Stomach (tissue), 4 donors: ENCODE data around the gene OTOP1.

Source experiments
- CTCF ChIP-seq, 7 experiments: fragments of 450-650 bp in 4 of 7; fragments of 200-600 bp in 3 of 7; sonication (generic) in 3 of 7; IDR thresholded peaks; one replicate each; pipeline ENCODE4 v1.5.1; 2016 to 2019; ENCODE audit warnings: antibody characterized with exemption in 7 of 7, control low read depth in 2 of 7, mild to moderate bottlenecking in 1 of 7
- EP300 ChIP-seq: sonication (generic); formaldehyde crosslinking; IDR thresholded peaks from one replicate; pipeline ENCODE4 v1.6.1; 2017; ENCODE audit warnings: antibody characterized with exemption
- POLR2A ChIP-seq, 4 donors: fragments of 450-650 bp; IDR thresholded peaks; one replicate each; pipeline ENCODE4 v1.6.1; 2016; ENCODE audit warnings: antibody characterized with exemption in 4 of 4, control low read depth in 2 of 4, mild to moderate bottlenecking in 1 of 4, moderate library complexity in 1 of 4
- POLR2AphosphoS5 ChIP-seq, 3 donors: sonication (generic); formaldehyde crosslinking; IDR thresholded peaks; one replicate each; pipeline ENCODE4 v1.6.1; 2016; ENCODE audit warnings: antibody characterized with exemption in 3 of 3

DNA sequence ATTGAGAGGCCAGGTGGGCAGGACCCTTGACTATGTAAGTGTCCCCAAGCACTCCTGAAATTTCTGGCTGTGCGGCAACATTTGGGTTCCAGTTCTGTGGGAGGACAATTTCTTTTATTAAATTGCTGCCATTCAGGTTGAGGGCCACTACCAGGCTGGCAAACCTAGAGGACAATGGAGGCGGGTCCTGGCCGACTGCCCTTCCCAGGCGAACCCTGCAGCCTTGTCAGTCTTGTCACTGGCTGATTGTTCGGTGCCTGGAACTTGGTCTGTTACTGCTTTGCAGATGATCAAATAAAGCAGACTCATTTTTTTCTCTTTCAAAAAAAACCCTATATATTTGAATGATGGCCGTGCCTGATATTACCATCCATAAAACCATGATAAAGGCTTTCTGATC, 27.9 kb upstream of the OTOP1 start:
- TF ChIP-seq POLR2AphosphoS5 (IDR thresholded peaks at IDR 0.05) (no peak), EP300 (no peak), POLR2A (IDR thresholded peaks at IDR 0.05) (no peak), CTCF (IDR thresholded peaks at IDR 0.05) (no peak)
